ENCODE measurements around the gene SLC39A11. TPM values are rescaled to one million over a fixed set of nuclear protein-coding genes. Genes with fewer than 3 reads are reported as not detected.

The SLC39A11 gene
- total RNA-seq, 1 donor from 2014 or later: 13.2 TPM

GRCh38 chr17:73058022-73058421 is 34.5 kb downstream of the SLC39A11 start:
- H3K27ac Mint-ChIP-seq (ENCODE audit: unreplicated experiment): no peak overlapping the region
- TF ChIP-seq, protein P1, sequence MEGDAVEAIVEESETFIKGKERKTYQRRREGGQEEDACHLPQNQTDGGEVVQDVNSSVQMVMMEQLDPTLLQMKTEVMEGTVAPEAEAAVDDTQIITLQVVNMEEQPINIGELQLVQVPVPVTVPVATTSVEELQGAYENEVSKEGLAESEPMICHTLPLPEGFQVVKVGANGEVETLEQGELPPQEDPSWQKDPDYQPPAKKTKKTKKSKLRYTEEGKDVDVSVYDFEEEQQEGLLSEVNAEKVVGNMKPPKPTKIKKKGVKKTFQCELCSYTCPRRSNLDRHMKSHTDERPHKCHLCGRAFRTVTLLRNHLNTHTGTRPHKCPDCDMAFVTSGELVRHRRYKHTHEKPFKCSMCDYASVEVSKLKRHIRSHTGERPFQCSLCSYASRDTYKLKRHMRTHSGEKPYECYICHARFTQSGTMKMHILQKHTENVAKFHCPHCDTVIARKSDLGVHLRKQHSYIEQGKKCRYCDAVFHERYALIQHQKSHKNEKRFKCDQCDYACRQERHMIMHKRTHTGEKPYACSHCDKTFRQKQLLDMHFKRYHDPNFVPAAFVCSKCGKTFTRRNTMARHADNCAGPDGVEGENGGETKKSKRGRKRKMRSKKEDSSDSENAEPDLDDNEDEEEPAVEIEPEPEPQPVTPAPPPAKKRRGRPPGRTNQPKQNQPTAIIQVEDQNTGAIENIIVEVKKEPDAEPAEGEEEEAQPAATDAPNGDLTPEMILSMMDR (IDR thresholded peaks at IDR 0.05; ENCODE audit: unreplicated experiment): no peak
- H3K4me3 Mint-ChIP-seq (ENCODE audit: unreplicated experiment): no peak overlapping the region
- no peaks in the 10 kb centered on the region for H3K4me1 Mint-ChIP-seq (ENCODE audit: unreplicated experiment)
- DNase-seq (ENCODE audit: low spot score): no peak
- H3K9me3 Mint-ChIP-seq (ENCODE audit: unreplicated experiment): no peaks in the 10 kb centered on the region
- H3K27me3 Mint-ChIP-seq (ENCODE audit: unreplicated experiment): peaks cover 2% of the 10 kb centered on the region
- no peaks in the 10 kb centered on the region for H3K36me3 Mint-ChIP-seq (ENCODE audit: low read depth, unreplicated experiment)

DNA sequence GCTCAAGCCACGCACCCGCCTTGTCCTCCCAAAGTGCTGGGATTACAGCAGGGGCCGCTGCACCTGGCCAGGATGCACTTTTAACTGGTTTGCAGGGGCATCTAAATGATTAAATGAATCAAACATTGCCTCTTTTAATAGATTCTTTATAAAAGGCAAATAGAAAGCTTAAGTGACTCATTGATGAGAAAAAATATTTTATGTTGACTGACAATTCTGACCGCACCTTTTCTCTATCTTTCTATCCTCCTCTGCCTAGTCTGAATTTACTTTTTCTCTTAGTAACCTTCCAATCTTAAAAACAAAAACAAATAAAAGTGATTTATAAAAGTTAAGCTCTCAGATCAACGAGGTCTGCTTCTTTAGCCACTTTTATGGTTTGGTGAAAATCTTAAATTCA is 35.3 kb downstream of the SLC39A11 start:
- Mint-ChIP-seq H3K27ac (ENCODE audit: unreplicated experiment) (no peak overlapping the region), H3K4me1 (ENCODE audit: unreplicated experiment) (peaks cover under 1% of the 10 kb centered on the region), H3K27me3 (ENCODE audit: unreplicated experiment) (peaks cover 2% of the 10 kb centered on the region), H3K36me3 (ENCODE audit: low read depth, unreplicated experiment) (no peaks in the 10 kb centered on the region), H3K9me3 (ENCODE audit: unreplicated experiment) (no peaks in the 10 kb centered on the region), H3K4me3 (ENCODE audit: unreplicated experiment) (no peak overlapping the region)
- TF ChIP-seq, protein P1 (IDR thresholded peaks at IDR 0.05; ENCODE audit: unreplicated experiment): no peak
- no peak for DNase-seq (ENCODE audit: low spot score)

DNA sequence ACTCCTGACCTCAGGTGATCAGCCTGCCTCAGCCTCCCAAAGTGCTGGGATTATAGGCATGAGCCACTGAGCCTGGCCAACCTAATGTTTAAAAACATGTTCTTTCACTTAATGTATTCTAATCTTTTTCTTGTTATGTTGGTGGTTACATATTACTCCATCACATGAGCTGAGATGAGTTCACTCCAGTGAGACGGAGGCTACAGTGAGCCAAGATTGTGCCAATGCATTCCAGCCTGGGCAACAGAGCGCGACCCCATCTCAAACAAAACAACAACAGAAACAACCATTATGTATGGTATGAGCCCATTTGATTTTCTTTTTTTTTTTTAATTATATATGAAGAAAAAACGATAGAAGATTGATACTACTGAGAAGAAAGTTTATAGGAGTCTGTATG is 39.6 kb downstream of the SLC39A11 start:
- peaks cover 3% of the 10 kb centered on the region for H3K27me3 Mint-ChIP-seq (ENCODE audit: unreplicated experiment)
- H3K9me3 Mint-ChIP-seq (ENCODE audit: unreplicated experiment): no peaks in the 10 kb centered on the region
- H3K4me1 Mint-ChIP-seq (ENCODE audit: unreplicated experiment): peaks cover 5% of the 10 kb centered on the region
- no peak for DNase-seq (ENCODE audit: low spot score)
- no peak overlapping the region for H3K27ac Mint-ChIP-seq (ENCODE audit: unreplicated experiment)
- TF ChIP-seq, protein P1 (IDR thresholded peaks at IDR 0.05; ENCODE audit: unreplicated experiment): no peak
- no peak overlapping the region for H3K4me3 Mint-ChIP-seq (ENCODE audit: unreplicated experiment)
- H3K36me3 Mint-ChIP-seq (ENCODE audit: low read depth, unreplicated experiment): no peaks in the 10 kb centered on the region

GRCh38 chr17:73050797-73051196 is 41.7 kb downstream of the SLC39A11 start:
- no peak for DNase-seq (ENCODE audit: low spot score)
- Mint-ChIP-seq H3K4me3 (ENCODE audit: unreplicated experiment) (no peak overlapping the region), H3K9me3 (ENCODE audit: unreplicated experiment) (no peaks in the 10 kb centered on the region), H3K36me3 (ENCODE audit: low read depth, unreplicated experiment) (no peaks in the 10 kb centered on the region), H3K27me3 (ENCODE audit: unreplicated experiment) (peaks cover 1% of the 10 kb centered on the region), H3K4me1 (ENCODE audit: unreplicated experiment) (peaks cover 5% of the 10 kb centered on the region), H3K27ac (ENCODE audit: unreplicated experiment) (no peak overlapping the region)
- TF ChIP-seq, protein P1 (IDR thresholded peaks at IDR 0.05; ENCODE audit: unreplicated experiment): no peak

- Mint-ChIP-seq H3K36me3 (ENCODE audit: low read depth, unreplicated experiment) (no peaks in the 10 kb centered on the region), H3K9me3 (ENCODE audit: unreplicated experiment) (no peaks in the 10 kb centered on the region), H3K4me1 (ENCODE audit: unreplicated experiment) (peaks cover 5% of the 10 kb centered on the region), H3K27me3 (ENCODE audit: unreplicated experiment) (peaks cover 1% of the 10 kb centered on the region), H3K4me3 (ENCODE audit: unreplicated experiment) (no peak overlapping the region), H3K27ac (ENCODE audit: unreplicated experiment) (no peak overlapping the region)
- DNase-seq (ENCODE audit: low spot score): no peak
- TF ChIP-seq, protein P1 (IDR thresholded peaks at IDR 0.05; ENCODE audit: unreplicated experiment): no peak
These were observed 44.3 kb downstream of the SLC39A11 start for GRCh38 chr17:73048170-73048569.
